HG03066 (cell line): ENCODE data around the gene NCS1.

Experiments used
- ATAC-seq: cut with Tn5 transposase; IDR thresholded peaks from one replicate; pipeline ENCODE4 v1.9.1; 2021; ENCODE audit warnings: low read depth; ENCODE audit not compliant: unreplicated experiment

NCS1 gene

DNA sequence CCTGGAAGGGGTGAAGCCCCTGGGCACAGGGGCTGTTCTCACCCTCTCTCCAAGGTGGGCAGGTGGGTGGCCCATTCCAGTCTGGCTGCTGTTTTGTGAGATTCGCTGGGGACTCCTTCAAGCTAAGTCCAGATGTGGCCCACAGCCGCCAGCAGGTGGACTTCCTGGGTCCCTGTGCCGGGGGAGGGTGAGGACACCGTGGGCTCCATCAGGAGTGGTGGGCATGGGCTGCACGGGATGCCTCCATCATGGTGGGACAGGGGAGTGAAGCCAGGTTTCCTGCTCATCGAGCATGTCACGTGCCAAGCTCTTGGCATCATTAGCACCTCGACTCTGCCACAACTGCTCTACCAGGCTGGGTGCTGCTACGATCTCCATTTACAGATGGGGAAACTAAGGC is 1.8 kb downstream of the NCS1 start:
- ATAC-seq = no peak

DNA sequence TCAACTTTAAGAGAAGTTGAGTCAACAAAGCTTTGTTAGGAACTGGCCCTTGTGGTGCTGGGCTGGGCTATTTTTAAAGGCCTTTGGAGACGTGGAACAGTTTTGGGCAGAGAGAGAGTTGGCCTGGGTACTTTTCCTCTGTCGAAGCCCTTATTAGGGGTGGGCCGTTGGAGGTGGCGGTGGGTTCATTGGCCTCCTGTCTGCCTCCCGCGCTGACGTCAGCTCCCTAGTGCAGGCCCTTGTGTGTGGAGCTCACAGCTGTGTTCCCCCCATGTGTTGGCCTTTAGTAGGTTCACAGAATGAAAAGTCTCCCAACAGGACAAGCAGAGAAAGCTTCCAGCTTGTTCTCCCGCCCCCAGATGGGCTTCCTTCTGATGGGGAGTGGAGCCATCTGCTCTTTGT is 2.7 kb downstream of the NCS1 start:
- no peak for ATAC-seq

DNA sequence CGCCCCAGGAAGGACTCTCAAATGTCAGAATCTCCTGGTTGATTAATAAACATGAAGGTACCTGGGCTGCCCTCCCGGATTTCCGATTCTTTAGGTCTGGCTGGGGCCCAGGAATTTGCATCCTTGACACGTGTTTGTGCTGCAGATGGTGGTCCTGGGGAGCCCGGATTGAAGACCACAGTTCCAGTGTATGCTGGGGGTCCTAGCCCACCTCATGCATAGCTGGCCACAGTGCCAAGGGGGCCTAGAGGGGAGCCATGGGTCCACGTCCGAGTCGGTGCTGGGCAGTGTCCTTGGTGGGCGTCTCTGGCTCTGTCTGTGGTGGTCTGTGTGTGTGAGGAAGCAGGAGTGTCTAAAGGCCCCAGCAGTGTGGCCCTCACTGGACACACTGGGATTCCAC is 3.2 kb downstream of the NCS1 start:
- no peak for ATAC-seq

DNA sequence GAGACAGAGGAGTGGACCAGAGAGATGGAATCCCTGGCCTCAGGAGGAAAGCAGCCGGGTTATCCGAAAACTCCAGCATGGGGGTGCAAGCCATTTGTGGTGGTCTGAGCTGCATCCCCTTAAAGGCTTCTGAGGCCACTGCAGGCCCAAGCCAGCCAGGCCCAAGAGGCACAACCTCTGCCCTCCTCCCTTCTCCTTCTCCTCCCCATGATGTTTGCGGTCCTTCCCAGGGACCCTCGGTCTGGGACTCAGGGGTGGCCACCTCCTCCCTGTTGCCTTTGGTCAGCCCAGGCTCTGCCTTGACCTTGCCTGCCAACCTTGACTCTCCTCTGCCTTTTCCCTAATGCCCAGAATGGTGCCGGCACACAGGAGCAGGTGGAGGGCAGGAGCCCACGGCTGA is 4.6 kb downstream of the NCS1 start:
- ATAC-seq = no peak

DNA sequence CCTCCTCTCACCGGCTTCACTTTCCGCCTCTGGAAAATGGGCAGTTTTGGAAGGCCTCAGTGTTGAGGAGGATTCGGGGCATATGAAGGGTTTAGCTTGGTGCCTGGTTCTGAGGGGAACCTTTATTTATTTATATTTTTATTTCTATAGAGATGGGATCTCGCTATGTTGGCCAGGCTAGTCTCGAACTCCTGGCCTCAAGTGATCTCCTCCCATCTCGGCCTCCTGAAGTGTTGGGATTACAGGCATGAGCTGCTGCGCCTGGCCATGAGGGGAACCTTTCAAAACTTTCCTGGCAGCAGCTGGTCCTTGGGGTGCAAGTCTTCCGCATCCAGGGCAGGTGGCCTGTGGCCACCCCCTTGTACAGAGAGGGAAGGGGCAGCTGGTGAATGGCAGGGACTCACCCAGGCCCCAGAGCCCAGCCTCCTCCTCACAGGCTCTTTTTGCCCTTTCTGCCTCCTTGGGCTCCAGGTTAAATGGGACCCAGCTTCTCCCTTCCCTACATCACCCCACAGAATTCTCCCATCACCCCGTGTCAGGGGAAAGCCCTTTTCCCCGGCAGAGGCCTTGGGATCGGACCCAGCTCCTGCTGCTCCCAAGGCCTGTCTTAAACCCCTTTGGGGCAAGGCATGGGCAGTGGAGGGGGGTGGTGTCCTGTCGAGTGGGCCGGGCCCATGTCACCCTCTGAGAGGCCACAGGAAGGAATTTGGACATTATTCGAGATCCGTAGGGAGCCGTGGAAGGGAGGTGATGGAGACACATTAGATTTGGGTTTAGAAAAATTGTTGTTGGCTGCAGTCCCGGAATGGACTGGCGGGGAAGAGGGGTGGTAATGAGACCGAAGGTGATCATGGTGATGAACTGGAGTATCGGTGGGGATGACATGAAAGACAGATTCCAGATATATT is 5.9 kb downstream of the NCS1 start:
- ATAC-seq = no peak

DNA sequence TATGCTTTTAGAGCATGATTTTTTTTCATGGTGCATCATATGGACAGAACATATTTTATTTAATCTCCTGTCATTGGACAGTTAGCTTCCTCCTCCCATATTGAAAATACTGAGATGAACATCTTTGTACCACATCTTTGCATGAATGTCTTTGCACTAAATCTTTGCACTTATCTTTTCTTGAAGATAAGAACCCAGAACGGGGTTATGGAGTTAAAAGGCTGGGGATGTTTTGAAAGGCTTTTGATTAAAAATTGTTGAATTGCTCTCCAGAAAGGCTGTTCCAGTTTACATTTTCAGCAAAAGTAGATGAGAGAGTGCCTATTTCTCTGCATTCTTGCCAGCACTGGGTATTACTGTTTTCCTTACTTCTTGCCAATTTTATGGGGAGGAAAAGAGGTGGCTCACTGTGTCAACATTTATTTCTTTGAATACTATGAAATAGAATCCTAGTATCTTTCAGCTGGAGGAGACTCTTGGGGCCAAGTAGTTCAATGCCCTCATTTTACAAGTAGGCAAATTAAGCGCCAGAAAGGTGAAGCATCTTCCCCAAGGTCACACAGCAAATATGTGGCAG is 7.2 kb downstream of the NCS1 start:
- no peak for ATAC-seq

DNA sequence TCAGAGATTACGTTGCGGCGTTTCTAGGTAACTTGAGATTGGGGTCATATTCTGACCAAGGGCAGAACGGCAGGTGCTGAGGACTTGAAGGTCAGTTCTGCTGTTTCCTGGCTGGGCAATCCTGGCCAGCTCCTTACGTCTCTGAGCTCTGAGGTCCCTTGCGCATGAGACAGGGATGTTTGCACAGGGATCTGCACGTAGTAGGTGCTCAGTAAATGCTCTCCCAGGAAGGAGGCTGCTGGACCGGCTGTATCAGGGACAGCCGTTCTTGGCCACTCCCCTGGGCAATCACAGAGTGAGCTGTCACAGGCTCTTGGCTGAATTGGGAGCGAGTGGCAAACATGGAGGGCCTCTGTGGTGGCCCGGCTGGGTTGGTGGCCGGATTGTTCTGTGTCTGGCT is 8.3 kb downstream of the NCS1 start:
- ATAC-seq = no peak

DNA sequence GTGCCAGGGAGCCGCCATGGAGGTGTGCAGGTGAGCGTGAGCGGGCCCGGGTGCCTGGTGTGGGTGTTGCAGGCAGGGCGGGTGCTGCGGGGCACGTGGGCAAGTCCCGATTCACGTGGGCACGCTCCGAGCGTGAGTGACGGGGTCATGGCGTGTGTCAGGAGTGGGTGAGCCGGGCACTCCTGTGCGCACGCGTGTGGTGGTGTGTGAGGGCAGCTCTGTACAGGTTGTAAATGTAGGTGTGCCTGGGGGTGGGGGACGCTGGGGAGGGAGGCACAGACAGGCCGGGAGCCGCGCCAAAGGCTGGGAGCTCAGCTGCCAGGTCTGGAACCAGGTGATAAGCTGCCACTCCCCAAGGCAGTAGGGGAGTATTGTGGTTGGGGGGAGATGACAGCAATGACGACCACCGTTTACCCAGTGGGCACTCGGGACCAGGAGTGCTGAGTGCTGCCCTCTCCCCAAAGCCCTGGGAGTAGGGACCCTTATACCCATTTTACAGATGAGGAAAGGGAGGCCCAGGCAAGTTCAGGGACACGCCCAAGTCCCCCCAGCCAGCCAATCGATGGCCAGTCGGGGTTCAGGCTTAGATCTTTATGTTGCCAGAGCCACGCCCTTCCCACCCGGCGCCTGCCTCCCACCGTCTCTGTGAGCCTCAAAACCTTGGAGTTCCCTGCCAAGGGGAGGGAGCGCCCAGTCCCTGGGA is 9.6 kb downstream of the NCS1 start:
- no peak for ATAC-seq

DNA sequence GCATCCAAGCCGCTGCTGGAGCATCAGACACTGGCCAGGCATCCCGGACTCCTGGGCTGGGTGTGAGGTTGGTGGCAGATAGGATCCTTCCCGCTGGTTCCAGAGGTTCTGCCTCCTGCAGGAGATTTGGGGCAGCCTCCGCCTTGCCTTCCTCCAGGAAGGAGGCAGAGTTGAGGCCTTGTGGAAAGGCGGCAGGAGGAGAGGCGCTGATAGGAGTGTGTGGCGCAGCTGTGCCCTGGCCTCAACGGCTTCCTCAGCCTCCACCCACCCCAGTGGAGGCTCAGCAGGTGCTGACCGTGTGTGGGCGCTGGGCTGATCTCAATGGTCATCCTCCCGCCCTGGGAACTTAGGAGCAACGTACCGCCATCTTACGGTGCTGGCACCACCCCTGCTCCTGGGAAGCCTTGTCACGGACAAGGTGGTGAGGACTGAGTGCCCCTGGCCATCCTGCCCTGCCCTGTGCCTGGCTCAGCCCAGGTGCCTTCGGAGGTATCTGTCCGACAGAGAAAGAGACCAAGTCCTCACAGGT is 10.2 kb downstream of the NCS1 start:
- ATAC-seq = no peak

DNA sequence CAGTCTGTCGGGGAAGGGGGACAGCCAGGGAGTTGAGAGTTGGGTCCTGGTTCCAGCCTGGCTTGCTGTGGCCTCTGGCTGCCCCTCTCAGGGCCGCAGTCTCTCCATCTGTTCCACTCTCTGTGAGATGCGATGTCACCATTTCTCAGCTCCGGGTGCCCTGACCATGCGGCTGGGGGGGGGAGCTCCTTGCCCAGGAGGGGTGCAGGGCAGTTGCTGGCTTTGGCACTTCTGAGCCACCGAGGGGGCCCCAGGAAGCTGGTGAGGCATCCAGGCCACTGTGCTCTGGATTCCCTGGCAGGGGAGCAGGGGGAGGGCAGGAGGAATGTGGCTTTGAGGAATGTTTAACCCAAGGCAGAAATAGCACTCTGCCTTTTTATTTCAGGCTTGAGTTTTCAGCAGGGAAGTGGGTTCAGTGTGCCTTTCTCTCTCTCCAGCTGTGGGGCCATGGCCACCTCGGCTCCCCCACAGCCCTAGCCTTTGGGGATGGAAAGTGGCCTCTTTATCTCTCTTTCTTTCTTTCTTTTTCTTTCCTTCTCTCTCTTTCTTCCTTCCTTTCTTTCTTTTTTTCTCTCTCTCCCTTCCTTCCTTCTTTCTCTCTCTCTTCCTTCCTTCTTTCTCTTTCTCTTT is 11.0 kb downstream of the NCS1 start:
- no peak for ATAC-seq

DNA sequence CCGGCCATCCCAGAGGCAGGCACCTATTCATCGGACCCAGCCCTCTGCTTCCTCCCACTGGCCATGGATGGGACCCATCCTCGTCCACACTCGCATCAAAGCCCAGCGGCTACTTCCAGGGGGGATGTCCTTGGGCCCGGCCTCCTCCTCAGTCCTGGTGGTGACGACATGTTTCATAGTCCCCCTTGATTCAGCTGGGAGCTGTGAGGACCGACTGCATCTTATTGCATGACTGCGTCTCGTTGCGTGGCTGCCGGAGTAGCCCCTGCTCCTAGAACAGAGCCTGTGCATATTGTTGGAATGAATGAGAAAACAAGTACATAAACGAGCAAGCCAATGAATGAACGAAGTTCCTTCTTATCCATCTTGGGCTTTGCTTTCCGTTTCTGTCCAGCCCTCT is 12.8 kb downstream of the NCS1 start:
- ATAC-seq = no peak

DNA sequence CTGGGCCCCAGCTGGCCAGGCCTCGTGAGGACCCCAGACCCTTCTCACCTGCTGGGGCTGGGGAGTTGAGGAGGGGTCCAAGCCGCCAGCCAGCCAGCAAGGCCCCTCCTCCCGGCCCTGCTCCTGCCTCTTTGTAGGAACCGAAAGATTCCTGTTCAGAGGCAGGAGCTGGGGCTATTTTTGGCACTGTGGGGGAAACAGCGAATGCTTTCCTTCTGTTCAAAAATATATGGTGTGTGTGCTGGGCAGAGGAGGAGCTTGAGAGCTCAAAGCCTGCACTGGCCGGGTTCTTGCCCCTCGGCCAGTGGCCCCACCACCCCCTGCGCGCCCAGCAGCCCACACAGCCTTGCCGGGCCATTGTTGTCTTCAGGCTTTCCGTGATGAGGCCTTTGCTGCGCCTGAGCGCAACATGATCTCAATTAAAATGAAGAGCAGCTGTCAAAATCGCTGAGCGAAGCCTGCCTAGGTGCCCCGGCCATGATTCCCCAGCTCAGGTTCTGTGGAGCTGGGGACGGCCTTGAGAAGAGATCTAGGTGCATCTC is 13.4 kb downstream of the NCS1 start:
- no peak for ATAC-seq

DNA sequence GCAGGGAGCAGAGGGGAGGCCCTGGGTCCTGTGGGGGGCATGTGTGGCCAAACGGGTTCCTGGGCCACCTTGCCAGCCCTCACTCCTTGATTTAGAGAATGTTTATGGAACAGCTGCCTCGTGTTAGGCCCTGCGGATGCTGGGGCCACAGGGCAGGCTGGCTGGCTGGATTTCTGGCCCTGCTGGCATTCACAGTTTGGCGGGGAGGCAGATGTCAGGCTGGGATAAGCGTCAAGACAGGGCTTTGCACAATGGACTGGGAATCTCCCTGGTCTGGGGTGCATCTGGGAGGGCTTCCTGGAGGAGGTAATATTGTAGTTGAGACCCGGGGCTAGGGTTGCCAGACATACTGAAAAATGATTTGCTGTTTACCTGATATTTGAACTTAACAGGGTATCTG is 13.8 kb downstream of the NCS1 start:
- no peak for ATAC-seq

DNA sequence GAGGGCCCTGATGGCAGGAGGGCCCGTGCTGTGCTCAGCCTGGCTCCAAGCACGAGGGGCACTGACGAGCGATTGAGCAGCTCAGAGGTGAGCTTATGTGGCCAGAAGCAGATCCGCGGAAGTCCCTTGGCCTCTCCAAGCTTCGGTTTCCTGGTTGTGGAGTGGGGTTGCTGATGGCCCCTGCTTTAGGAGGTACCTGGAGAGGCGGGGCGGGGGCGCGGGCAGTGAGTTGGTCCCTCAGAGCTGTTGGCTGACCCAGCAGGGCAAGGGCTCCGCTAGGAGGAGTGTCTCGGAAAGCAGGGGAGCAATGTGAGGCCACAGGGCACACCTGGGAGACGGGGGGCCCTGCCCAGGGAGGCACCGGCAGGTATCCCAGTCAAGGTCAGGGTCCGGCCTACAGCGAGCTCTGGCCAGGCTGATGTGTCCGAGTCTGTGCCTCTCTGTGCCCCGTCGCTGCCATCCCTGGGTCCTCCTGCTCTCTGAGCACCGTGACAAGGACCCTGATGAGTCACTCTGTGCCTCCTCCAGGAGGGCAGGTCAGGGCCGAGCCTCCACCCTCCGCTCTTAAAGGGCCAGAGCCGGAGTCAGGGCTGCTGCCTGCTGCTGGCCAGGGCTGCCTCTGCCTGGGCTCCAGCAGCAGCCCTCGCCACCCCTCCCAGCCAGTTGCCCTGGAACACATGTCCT is 14.8 kb downstream of the NCS1 start:
- ATAC-seq = no peak

DNA sequence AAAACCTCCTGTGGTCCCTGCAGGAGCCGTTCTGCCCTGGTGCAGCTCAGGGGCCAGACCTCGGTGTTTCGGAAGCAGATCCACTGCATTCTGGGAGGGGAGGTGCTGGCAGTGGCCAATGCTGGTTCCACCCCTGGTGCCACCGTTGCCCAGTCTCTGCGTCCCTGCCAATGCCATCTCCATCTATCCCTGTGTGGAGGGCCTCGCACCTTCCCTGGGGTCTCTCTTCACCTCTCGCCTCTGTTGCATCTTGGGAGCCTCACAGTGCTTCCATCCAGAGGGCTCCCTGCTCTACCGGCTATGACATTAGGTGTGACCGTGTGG is 15.3 kb downstream of the NCS1 start:
- ATAC-seq = no peak

DNA sequence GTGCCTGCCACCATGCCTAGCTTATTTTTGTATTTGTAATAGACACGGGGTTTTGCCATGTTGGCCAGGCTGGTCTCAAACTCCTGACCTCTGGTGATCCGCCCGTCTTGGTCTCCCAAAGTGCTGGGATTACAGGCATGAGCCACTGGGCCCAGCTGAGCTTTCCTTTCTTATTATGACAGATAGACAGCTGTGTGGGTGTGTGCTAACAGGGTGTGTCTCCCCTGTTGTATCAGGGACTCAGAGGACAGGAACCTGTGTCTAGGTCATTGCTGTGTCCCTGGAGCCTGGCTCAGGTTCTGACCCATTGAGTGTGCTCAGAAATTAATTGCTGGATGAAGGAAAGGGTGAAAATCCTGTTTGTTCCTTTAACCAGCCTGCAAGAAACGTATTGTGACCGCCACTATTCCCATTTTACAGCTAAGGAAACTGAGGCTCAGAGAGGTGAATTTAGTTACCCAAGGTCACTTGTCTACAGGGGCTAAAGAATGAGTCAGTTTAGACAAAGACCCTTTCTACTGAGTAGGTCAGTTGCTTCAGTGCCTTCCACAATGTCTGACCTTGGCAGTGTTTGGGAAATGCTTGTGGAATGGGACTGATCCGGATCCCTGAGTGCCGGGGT is 16.8 kb downstream of the NCS1 start:
- ATAC-seq = no peak

DNA sequence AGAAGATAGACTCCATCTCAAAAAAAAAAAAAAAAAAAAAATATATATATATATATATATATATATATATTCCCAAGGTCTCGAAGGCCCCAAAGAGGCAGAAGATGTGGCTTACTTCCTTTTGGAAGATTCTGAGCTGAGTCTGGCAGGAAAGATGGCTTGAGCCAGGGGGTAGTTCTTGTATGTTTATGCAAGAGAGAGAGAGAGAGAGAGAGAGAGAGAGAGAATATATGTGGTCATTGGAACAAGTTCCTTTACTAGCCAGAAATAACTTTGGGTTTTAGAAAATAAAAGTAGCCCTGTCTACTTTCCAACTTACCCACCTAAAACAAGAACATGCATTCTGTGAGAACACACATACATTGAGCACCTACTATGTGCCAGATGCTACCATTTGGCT is 17.6 kb downstream of the NCS1 start:
- ATAC-seq = no peak

DNA sequence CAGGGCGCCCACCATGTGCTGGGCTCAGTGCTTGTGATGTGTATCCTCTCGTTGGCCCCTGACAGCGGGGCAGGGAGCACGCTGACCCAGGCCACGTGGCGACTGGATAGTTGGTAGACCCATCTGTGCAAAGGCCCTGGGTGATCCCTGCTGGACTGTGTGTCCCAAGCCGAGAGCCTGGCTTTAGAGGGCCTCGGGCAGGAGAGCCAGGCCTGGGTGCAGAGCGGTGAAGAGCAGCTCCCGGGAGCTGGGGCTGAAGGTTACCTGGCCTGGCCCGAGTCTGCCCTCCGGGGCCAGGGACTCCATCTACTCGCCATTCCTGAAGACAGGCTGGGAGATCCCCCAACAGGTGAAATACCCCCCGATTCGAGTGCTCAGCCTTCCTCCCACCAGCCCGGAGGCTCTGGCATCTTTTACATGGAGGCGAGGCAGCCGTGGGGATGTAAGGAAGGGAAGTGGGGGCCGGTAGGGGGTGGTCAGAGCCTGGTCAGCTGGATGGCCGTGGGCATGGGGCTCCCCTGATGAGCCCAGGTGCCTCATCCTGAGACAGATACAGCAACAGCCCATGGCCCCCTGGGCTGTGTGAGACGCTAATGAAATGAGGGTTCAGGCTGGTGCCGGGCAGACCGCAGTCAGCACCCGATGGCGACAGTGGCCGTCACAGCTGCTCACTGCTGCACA is 19.0 kb downstream of the NCS1 start:
- no peak for ATAC-seq

DNA sequence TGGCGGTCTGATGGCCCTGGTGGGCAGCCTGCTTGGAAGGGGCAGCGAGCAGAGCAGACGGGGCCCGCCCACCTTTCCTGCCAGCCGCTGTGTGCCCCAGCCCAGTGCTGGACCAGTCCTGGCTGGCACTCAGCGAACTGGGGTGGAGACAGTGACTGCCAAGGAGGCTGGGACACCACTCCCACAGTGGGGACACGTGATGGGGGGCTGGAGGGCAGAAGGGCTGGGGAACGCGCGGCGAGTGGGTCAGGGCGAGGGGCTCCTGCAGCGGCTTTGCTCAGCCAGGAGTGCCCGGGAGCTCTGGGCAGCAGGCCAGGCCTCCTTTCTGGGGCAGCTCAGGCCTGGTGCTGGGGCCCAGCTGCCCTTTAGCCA is 19.5 kb downstream of the NCS1 start:
- no peak for ATAC-seq
